Endothelial cell of umbilical vein (primary cell): ENCODE data around the gene MCTP1. TPM values are rescaled to one million over a fixed set of nuclear protein-coding genes. Genes with fewer than 3 reads are reported as not detected.

Experiments used
- BruUV-seq: library from RNA; stranded (reverse); fragments of 400-500 nt; replicated peaks from 2 replicates; lab custom pipeline; 2021; lab: Mats Ljungman, UMichigan
- CTCF ChIA-PET: fragments of 300-600, 350-600 bp; sonication (Branson Sonifier 250); formaldehyde crosslinking; loops from one replicate; lab custom pipeline; 2021; ENCODE audit warnings: antibody characterized with exemption, inconsistent platforms; lab: Charles Lee
- POLR2A ChIA-PET: fragments of 300-600, 350-600 bp; sonication (Branson Sonifier 250); formaldehyde crosslinking; loops from one replicate; lab custom pipeline; 2021; ENCODE audit warnings: antibody characterized with exemption, inconsistent platforms; lab: Charles Lee
- DNase-seq: peaks from one replicate; pipeline ENCODE4 v3.0.0-alpha.2; 2011; ENCODE audit warnings: low read depth, low spot score
- FAIRE-seq: peaks from 2 replicates; lab custom pipeline; 2011; peaks lifted over from hg19 to GRCh38; lab: Jason Lieb, UNC
- H2AFZ ChIP-seq: 2 replicates; pipeline ENCODE4 v1.6.0; 2012; ENCODE audit warnings: low read depth, low read length, control low read depth, inconsistent platforms
- H3K27ac ChIP-seq: 2 replicates; pipeline ENCODE4 v1.5.1; 2011; ENCODE audit warnings: low read depth, mild to moderate bottlenecking, control low read depth, low read length, moderate library complexity; ENCODE audit not compliant: insufficient read depth
- H3K27me3 ChIP-seq, 2 experiments: 2 replicates each; pipeline versions ENCODE4 v1.6.0 to v1.6.1; 2011; ENCODE audit warnings: low read length in 2 of 2, mixed read lengths in 1 of 2; ENCODE audit not compliant: control insufficient read depth in 2 of 2, insufficient read depth in 2 of 2
- H3K36me3 ChIP-seq, 2 experiments: 2 replicates in 1 of 2; 3 replicates in 1 of 2; pipeline ENCODE4 v1.5.1; 2011; ENCODE audit warnings: low read length in 2 of 2, mild to moderate bottlenecking in 1 of 2, moderate library complexity in 1 of 2; ENCODE audit not compliant: control insufficient read depth in 2 of 2, insufficient read depth in 2 of 2; ENCODE audit errors: extremely low read depth in 1 of 2
- H3K4me1 ChIP-seq: 3 replicates; pipeline ENCODE4 v1.5.1; 2011; ENCODE audit warnings: mild to moderate bottlenecking, low read length; ENCODE audit not compliant: control insufficient read depth, insufficient read depth; ENCODE audit errors: extremely low read depth
- H3K4me2 ChIP-seq: 2 replicates; pipeline ENCODE4 v1.6.1; 2011; ENCODE audit warnings: low read length, control low read depth, mixed read lengths; ENCODE audit not compliant: insufficient read depth
- H3K4me3 ChIP-seq, 3 experiments: fragments of 200-600 bp in 1 of 3; sonication (generic), shearing (Covaris generic) in 1 of 3; replicated peaks in 1 of 3; 2 replicates each; pipeline ENCODE4 v1.5.1; 2011 to 2016; ENCODE audit warnings: control low read depth in 3 of 3, low read length in 3 of 3, mild to moderate bottlenecking in 2 of 3, inconsistent platforms in 1 of 3, low read depth in 1 of 3, moderate library complexity in 1 of 3; ENCODE audit not compliant: insufficient read depth in 1 of 3
- H3K79me2 ChIP-seq: 2 replicates; pipeline ENCODE4 v1.6.0; 2012; ENCODE audit warnings: low read length, inconsistent platforms; ENCODE audit not compliant: control insufficient read depth, insufficient read depth
- H3K9ac ChIP-seq: replicated peaks from 2 replicates; pipeline ENCODE3; 2011; ENCODE audit warnings: low read length, control low read depth; ENCODE audit not compliant: insufficient read depth; ENCODE audit errors: extremely low read depth
- H3K9me1 ChIP-seq: replicated peaks from 3 replicates; pipeline ENCODE4 v1.6.0; 2011; ENCODE audit warnings: mild to moderate bottlenecking, low read length; ENCODE audit not compliant: control insufficient read depth, insufficient read depth; ENCODE audit errors: extremely low read depth
- H3K9me3 ChIP-seq: replicated peaks from 2 replicates; pipeline ENCODE4 v1.5.1; 2012; ENCODE audit warnings: low read length, inconsistent platforms; ENCODE audit not compliant: control insufficient read depth, insufficient read depth
- H4K20me1 ChIP-seq: replicated peaks from 2 replicates; pipeline ENCODE3; 2011; ENCODE audit warnings: mild to moderate bottlenecking, low read length; ENCODE audit not compliant: control insufficient read depth, insufficient read depth; ENCODE audit errors: extremely low read depth
- CTCF ChIP-seq, 2 donors: IDR thresholded peaks; 1 replicate in 1 of 2; 2 replicates in 1 of 2; pipeline ENCODE4 v1.5.1; 2011; ENCODE audit warnings: low read length in 2 of 2, mild to moderate bottlenecking in 2 of 2, moderate library complexity in 2 of 2, control low read depth in 1 of 2, inconsistent platforms in 1 of 2, low read depth in 1 of 2; ENCODE audit not compliant: insufficient read depth in 1 of 2; ENCODE audit errors: extremely low read depth in 1 of 2
- EZH2 ChIP-seq: IDR thresholded peaks from 2 replicates; pipeline ENCODE4 v1.6.1; 2012; ENCODE audit warnings: borderline replicate concordance, low read depth, mild to moderate bottlenecking, moderate library complexity, low read length, inconsistent platforms; ENCODE audit not compliant: severe bottlenecking
- FOS ChIP-seq: IDR thresholded peaks from 2 replicates; pipeline ENCODE4 v1.6.1; 2011; ENCODE audit warnings: mild to moderate bottlenecking, low read length, moderate library complexity, borderline replicate concordance; ENCODE audit not compliant: insufficient read depth
- GATA2 ChIP-seq: IDR thresholded peaks from 2 replicates; pipeline ENCODE4 v1.7.0; 2011; ENCODE audit warnings: low read depth, mild to moderate bottlenecking, moderate library complexity, mixed read lengths, low read length; ENCODE audit not compliant: insufficient read length, insufficient read depth
- JUN ChIP-seq: IDR thresholded peaks from 2 replicates; pipeline ENCODE4 v1.6.1; 2011; ENCODE audit warnings: borderline replicate concordance, low read depth; ENCODE audit not compliant: insufficient read length, insufficient read depth
- MAX ChIP-seq: IDR thresholded peaks from 2 replicates; pipeline ENCODE4 v1.6.1; 2011; ENCODE audit not compliant: insufficient read depth, insufficient read length
- MYC ChIP-seq: IDR thresholded peaks from one replicate; pipeline ENCODE4 v1.6.1; 2011; ENCODE audit warnings: mild to moderate bottlenecking, low read depth, low read length
- POLR2A ChIP-seq: IDR thresholded peaks from 2 replicates; pipeline ENCODE4 v1.6.1; 2012; ENCODE audit warnings: low read depth, mild to moderate bottlenecking, control low read depth, low read length
- POLR2AphosphoS5 ChIP-seq: IDR thresholded peaks from 2 replicates; pipeline ENCODE4 v1.6.1; 2012; ENCODE audit warnings: low read depth, mild to moderate bottlenecking, control low read depth, low read length, moderate library complexity; ENCODE audit not compliant: insufficient read depth
- dilution Hi-C: fragments of 300-500 bp; cut with MboI; formaldehyde crosslinking; loops from one replicate; pipeline ENCODE4 v1.15.0; 2019; ENCODE audit warnings: low sequenced_read_pairs; ENCODE audit not compliant: extremely low pct_ligation_motif_present
- intact Hi-C: fragments of 100-400 bp; cut with micrococcal nuclease; formaldehyde crosslinking; loops from one replicate; pipeline ENCODE4 v1.10.0; 2022
- polyA plus RNA-seq, 4 experiments: library from polyadenylated mRNA; depleted of rRNA in 3 of 4; stranded (reverse) in 3 of 4; unstranded in 1 of 4; fragments of >200 nt; gene quantifications; 2 replicates each; pipeline versions ENCODE4 v1.2.1 to v1.2.3, GENCODE V29; 2011 to 2012; ENCODE audit warnings: missing spikeins in 1 of 4
- total RNA-seq: library from RNA; stranded (reverse); gene quantifications from 2 replicates; pipeline ENCODE4 v1.2.3, GENCODE V29; 2021

The MCTP1 gene
- total and polyA plus RNA-seq, 2 donors (not counting 3 experiments of a cell fraction or from before 2014, with no cell fraction given), result 79.3 to 203 TPM

- ChIA-PET CTCF (interaction anchor here (1.3 to 1.4 kb wide), 2 partner anchors 8 to 54 kb away, joined by 3 read pairs; no protein-coding TSS in a partner anchor), POLR2A (interaction anchor here (0.6 kb wide), 1 partner anchor 532 kb away, joined by 3 read pairs; the partner anchor contains the start of genes ARSK and SKIC3)
- Histone ChIP-seq H2AFZ (no peak overlapping the region), H3K4me2 (no peak overlapping the region), H3K4me3 (no peak overlapping the region), H3K27me3 (no peaks in the 10 kb centered on the region), H4K20me1 (peaks cover 21% of the 10 kb centered on the region), H3K4me1 (peaks cover 11% of the 10 kb centered on the region), H3K27ac (no peak overlapping the region), H3K9me3 (no peaks in the 10 kb centered on the region), H3K9ac (no peak overlapping the region), H3K9me1 (no peaks in the 10 kb centered on the region), H3K79me2 (peaks cover 61% of the 10 kb centered on the region), H3K36me3 (peaks cover 0 to 3% of the 10 kb centered on the region in 2 experiments)
- FAIRE-seq, result no peak
- no peak for DNase-seq
- TF ChIP-seq MYC (no peak), MAX (no peak), FOS (no peak), CTCF (IDR thresholded peaks at IDR 0.05; ENCODE audit: extremely low read depth in 1 of 2, insufficient read depth in 1 of 2, low read depth in 1 of 2, low read length in 2 of 2) (no peak), GATA2 (no peak), JUN (no peak), POLR2A (no peak), EZH2 (no peak), POLR2AphosphoS5 (no peak)
- intact Hi-C loops (no loop called here), dilution Hi-C loops (no loop called here)
- no TSS peak for BruUV-seq
Observed at GRCh38 chr5:95022967-95023695, 261.8 kb downstream of the MCTP1 start.
